Effector memory CD4-positive, alpha-beta T cell (primary cell): ENCODE measurements around the gene RNASEH2A.

Experiments used
- DNase-seq, 3 donors: peaks; one replicate each; pipeline ENCODE4 v3.0.0-alpha.2; 2020
- H3K27ac ChIP-seq: 2 replicates; pipeline ENCODE4 v1.7.0; 2013; ENCODE audit warnings: mild to moderate bottlenecking, low read length, moderate library complexity; ENCODE audit not compliant: insufficient read depth, poor library complexity, severe bottlenecking
- H3K27me3 ChIP-seq: replicated peaks from 2 replicates; pipeline ENCODE4 v1.7.0; 2013; ENCODE audit warnings: mild to moderate bottlenecking, low read length; ENCODE audit not compliant: insufficient read depth, control insufficient read depth, poor library complexity, severe bottlenecking
- H3K36me3 ChIP-seq: 2 replicates; pipeline ENCODE4 v1.7.0; 2013; ENCODE audit warnings: mild to moderate bottlenecking, low read length, moderate library complexity; ENCODE audit not compliant: control insufficient read depth, insufficient read depth
- H3K4me1 ChIP-seq: 2 replicates; pipeline ENCODE4 v1.7.0; 2013; ENCODE audit warnings: low read length, mild to moderate bottlenecking; ENCODE audit not compliant: control insufficient read depth, insufficient read depth, poor library complexity, severe bottlenecking
- H3K4me3 ChIP-seq: 2 replicates; pipeline ENCODE4 v1.7.0; 2013; ENCODE audit warnings: low read length, low read depth, mild to moderate bottlenecking; ENCODE audit not compliant: insufficient read depth, poor library complexity, severe bottlenecking
- H3K9me3 ChIP-seq: 2 replicates; pipeline ENCODE4 v1.7.0; 2013; ENCODE audit warnings: mild to moderate bottlenecking, low read length, moderate library complexity; ENCODE audit not compliant: control insufficient read depth

The RNASEH2A gene

GRCh38 chr19:12782424-12783290, 23.7 kb upstream of the RNASEH2A start:
- H3K36me3 ChIP-seq: no peaks in the 10 kb centered on the region
- H3K9me3 ChIP-seq: no peaks in the 10 kb centered on the region
- H3K27ac ChIP-seq: peak overlapping the region; percentile 97
- DNase-seq: peak; percentile 89 to 94 (median 92)
- H3K4me3 ChIP-seq: peak overlapping the region; percentile 45
- no peaks in the 10 kb centered on the region for H3K27me3 ChIP-seq
- H3K4me1 ChIP-seq: peaks cover 62% of the 10 kb centered on the region

GRCh38 chr19:12783291-12783848, 23.0 kb upstream of the RNASEH2A start:
- H3K4me1 ChIP-seq: peaks cover 58% of the 10 kb centered on the region
- no peaks in the 10 kb centered on the region for H3K27me3 ChIP-seq
- H3K4me3 ChIP-seq: peak overlapping the region; percentile 45
- no peaks in the 10 kb centered on the region for H3K9me3 ChIP-seq
- peak overlapping the region; percentile 97 for H3K27ac ChIP-seq
- H3K36me3 ChIP-seq: no peaks in the 10 kb centered on the region
- DNase-seq: no peak

GRCh38 chr19:12783849-12784393, 22.5 kb upstream of the RNASEH2A start:
- Histone ChIP-seq H3K27me3 (no peaks in the 10 kb centered on the region), H3K27ac (peak overlapping the region; percentile 97), H3K4me1 (peaks cover 58% of the 10 kb centered on the region), H3K9me3 (no peaks in the 10 kb centered on the region), H3K4me3 (no peak overlapping the region), H3K36me3 (no peaks in the 10 kb centered on the region)
- DNase-seq: no peak

- peak in 1 of 3 donors; percentile 27 for DNase-seq
- H3K27ac ChIP-seq: peak overlapping the region; percentile 97
- H3K4me1 ChIP-seq: peaks cover 62% of the 10 kb centered on the region
- no peak overlapping the region for H3K4me3 ChIP-seq
- H3K36me3 ChIP-seq: no peaks in the 10 kb centered on the region
- no peaks in the 10 kb centered on the region for H3K9me3 ChIP-seq
- H3K27me3 ChIP-seq: no peaks in the 10 kb centered on the region
Observed at GRCh38 chr19:12784394-12784870, 22.0 kb upstream of the RNASEH2A start.

GRCh38 chr19:12784871-12785430, 21.4 kb upstream of the RNASEH2A start:
- Histone ChIP-seq H3K36me3 (no peaks in the 10 kb centered on the region), H3K4me3 (no peak overlapping the region), H3K4me1 (peaks cover 62% of the 10 kb centered on the region), H3K27ac (peak overlapping the region; percentile 97), H3K27me3 (no peaks in the 10 kb centered on the region), H3K9me3 (no peaks in the 10 kb centered on the region)
- peak; percentile 40 to 48 (median 43) for DNase-seq

- Histone ChIP-seq H3K4me1 (peaks cover 65% of the 10 kb centered on the region), H3K36me3 (no peaks in the 10 kb centered on the region), H3K9me3 (no peaks in the 10 kb centered on the region), H3K27ac (peak overlapping the region; percentile 97), H3K4me3 (no peak overlapping the region), H3K27me3 (no peaks in the 10 kb centered on the region)
- no peak for DNase-seq
Observed at GRCh38 chr19:12785431-12786031, 20.9 kb upstream of the RNASEH2A start.

GRCh38 chr19:12786141-12786870, 20.1 kb upstream of the RNASEH2A start:
- H3K4me3 ChIP-seq: no peak overlapping the region

GRCh38 chr19:12786952-12787351, 19.4 kb upstream of the RNASEH2A start:
- no peak for DNase-seq
- Histone ChIP-seq H3K4me1 (peaks cover 65% of the 10 kb centered on the region), H3K27ac (peak overlapping the region; percentile 97), H3K4me3 (no peak overlapping the region), H3K9me3 (no peaks in the 10 kb centered on the region), H3K27me3 (no peaks in the 10 kb centered on the region), H3K36me3 (peaks cover 6% of the 10 kb centered on the region)

More at GRCh38 chr19:12786141-12786870, 20.1 kb upstream of the RNASEH2A start:
- Histone ChIP-seq H3K4me1 (peaks cover 71% of the 10 kb centered on the region), H3K27ac (peak overlapping the region; percentile 97), H3K36me3 (no peaks in the 10 kb centered on the region), H3K27me3 (no peaks in the 10 kb centered on the region), H3K9me3 (no peaks in the 10 kb centered on the region)
- no peak for DNase-seq

GRCh38 chr19:12787458-12787857, 18.9 kb upstream of the RNASEH2A start:
- no peak for DNase-seq
- no peaks in the 10 kb centered on the region for H3K9me3 ChIP-seq
- peaks cover 10% of the 10 kb centered on the region for H3K36me3 ChIP-seq
- H3K4me1 ChIP-seq: peaks cover 63% of the 10 kb centered on the region
- no peaks in the 10 kb centered on the region for H3K27me3 ChIP-seq
- H3K4me3 ChIP-seq: no peak overlapping the region
- peak overlapping the region; percentile 27 for H3K27ac ChIP-seq
